Activated T-cell treated with anti-CD3 and anti-CD28 coated beads, Interleukin-2, amount 50 U/mL, for 48 hours (primary cell): ENCODE measurements around the gene VEGFD.
"Not testable (repeated sequence)": the region's sequence is repeated elsewhere in the genome, so short reads cannot be mapped to it uniquely, and the experiment has no call there.

Experiments used
- DNase-seq, 2 experiments: peaks; one replicate each; pipeline ENCODE4 v3.0.0-alpha.2; 2020

VEGFD gene

GRCh38 chrX:15356444-15356843, 27.8 kb downstream of the VEGFD start:
- no peak for DNase-seq

DNA sequence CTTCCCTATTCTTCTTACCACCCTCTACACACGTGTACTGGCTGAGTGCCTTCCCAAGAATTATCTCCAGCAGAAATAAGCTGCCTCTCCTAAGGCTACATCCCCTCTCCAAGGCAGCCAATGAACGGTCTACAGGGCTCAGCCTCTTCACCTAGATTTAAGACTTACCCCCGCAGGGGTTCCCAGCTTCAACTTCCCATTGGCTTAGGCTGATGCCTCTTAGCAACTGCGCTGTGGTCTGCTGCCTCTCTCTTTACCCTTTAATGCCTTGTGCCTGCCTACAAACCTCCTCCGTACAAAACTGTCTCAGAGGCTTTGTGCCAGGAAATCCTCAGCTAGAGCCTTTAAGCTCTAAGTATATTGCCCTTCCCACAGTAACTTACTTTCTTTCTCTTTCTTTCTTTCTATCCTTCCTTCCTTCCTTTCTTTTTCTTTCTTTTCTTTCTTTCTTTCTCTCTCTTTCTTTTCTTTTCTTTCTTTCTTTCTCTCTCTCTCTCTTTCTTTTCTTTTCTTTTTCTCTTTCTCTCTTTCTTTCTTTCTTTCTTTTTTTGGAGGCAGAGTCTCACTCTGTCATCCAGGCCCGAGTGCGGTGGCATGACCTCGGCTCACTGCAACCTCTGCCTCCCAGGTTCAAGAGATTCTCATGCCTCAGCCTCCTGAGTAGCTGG, 33.8 kb downstream of the VEGFD start:
- no peak for DNase-seq

GRCh38 chrX:15349046-15349445, 35.2 kb downstream of the VEGFD start:
- peak; percentile 26 to 32 for DNase-seq

DNA sequence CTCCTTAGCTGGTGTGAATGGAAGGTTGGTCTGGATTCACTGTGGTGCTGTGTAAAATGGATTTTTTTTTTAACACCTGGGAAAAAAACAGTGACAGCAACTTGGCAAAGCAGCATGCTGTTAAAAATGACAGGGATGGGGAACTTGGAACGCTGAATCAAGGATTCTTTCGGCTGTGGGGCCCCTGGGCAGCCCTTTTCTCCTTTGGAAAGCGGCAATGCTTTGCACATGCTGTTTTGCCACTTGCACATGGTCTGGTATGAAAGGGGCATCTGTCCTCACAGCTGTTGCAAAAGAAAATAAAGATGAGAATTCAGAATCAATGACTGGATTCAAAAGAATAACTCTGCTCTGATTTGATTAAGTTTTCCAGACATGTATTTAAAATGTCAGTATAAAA, 38.2 kb downstream of the VEGFD start:
- DNase-seq, result no peak

DNA sequence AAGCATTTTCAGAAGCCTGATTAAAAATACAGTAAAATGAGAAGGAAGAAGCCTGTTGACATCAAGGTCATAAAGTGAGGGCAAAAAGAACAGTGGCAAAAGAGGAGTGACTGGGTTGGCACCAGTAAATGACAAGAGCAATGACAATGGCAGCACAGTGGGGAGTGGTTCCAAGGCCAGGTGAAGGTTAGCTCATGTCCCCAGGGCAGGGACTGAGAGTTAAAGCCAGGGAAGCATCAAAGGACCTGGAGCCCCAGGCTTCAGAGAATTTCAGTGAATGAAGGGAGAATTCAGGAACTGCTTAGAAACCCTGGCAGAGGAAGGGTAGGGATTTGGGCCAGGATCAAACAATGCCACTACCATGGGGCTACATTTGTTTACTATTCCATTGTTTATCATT, 40.1 kb downstream of the VEGFD start:
- no peak for DNase-seq

- DNase-seq, result no peak
Measured at GRCh38 chrX:15343075-15343476, 41.1 kb downstream of the VEGFD start.

GRCh38 chrX:15340867-15341266, 43.3 kb downstream of the VEGFD start:
- no peak for DNase-seq

DNA sequence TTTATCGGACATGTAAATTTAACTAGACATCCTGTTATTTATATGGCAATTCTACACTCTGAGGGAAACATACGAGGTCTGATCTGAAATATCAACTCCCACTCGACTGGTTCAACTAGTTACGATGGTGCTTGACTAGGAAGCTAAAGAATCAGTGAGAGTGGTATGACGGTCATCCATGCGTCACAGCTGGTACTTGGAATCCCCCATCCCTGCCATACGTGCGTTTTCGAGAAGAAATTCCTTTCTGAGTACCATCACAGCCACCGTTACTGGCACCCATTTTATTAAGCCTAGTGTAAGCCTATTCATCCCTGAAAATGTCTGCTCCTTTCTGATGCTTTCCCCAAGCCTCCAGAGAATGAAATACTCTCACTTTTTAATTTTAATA, 48.2 kb downstream of the VEGFD start:
- DNase-seq, result peak; percentile 23 to 37

DNA sequence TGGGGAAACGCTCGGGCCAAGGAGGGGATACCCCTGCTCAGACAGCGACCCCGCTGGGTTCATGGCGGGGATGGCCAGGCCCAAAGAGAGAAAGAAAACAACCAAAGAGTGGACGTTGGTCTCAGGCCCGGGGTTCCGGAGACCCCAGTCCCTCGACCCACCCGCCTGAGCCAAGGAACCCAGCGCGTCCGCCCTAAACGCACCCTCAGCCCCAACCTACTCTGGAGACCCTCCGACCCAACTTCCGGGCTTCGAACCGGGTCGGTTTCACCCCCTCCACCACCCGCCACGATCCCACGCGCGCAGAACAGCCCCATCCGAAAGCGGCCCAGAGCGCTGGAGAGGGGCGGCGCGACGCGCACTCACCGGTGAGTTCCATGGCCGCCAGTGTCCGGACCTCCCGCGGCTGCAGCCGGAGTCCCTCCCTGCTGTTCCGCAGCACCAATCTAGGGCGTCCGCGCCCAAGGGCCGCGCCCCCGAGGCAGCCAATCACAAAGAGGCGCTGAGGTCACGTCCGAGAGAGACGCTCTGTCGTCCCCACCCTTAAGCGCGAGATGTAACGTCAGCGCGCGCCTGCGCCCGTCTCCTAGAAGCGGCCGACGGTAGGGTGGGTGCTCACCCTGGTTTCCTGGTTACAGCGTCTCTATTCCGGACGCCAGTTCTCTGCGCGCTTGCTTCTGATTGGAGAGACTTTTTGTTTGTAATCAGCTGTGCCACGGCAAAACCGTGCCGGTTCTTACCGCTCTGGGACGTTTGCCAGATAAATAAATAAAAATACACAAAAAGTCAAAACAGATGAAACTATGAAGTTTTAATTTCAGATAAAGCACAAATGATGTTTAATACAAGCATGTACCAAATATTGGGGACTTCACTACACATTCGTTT, 48.8 kb downstream of the VEGFD start, which contains the start of gene PIGA:
Gene PIGA, minus strand, starts transcription at position 389 of the 888 bp plus-strand sequence. CDS start 3,593 bp downstream, outside the sequence.
- peak; percentile 89 to 90 for DNase-seq

DNA sequence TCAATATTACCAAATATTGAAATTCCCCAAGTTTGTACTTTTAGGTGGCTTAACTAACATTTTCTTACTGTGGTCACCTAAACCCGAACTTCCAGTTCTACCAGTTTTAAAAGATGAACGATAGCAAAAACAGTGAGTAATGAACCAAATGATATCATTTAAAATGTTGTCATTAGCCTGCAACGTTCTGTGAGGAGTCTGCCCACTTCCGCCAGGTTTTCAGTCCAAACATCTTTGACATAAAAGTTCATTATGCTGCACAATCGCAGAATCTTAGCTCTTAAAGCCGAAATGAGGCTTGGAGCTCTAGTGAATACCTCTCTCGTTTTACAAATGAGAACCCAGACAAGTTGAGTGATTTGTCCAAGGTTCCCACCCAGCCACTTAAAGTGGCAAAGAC, 49.7 kb downstream of the VEGFD start:
- DNase-seq, result peak in 1 of 2 experiments; percentile 18

GRCh38 chrX:15328821-15329220, 55.4 kb downstream of the VEGFD start:
- no peak for DNase-seq

DNA sequence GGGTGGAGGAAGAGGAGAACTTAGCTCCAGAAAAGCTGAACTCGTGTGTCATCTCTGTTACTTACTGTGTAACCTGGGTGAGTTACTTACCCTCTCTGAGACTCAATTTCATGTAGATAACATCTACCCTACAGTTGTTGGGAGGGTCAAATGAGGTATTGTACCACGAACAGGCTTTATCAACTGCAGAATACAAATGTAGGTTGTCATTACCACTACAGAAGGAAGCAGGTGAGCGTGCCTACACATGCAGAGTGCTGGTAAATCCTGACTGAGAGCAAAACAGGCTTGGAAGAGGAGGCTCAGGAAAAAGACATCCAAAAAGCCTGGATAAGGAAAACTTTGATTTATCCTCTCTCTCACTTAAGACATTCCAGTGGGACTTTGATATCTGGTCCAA, 56.1 kb downstream of the VEGFD start:
- no peak for DNase-seq

- no peak for DNase-seq
Measured at GRCh38 chrX:15322472-15322871, 61.7 kb downstream of the VEGFD start.

GRCh38 chrX:15322072-15322471, 62.1 kb downstream of the VEGFD start:
- DNase-seq, result no peak

DNA sequence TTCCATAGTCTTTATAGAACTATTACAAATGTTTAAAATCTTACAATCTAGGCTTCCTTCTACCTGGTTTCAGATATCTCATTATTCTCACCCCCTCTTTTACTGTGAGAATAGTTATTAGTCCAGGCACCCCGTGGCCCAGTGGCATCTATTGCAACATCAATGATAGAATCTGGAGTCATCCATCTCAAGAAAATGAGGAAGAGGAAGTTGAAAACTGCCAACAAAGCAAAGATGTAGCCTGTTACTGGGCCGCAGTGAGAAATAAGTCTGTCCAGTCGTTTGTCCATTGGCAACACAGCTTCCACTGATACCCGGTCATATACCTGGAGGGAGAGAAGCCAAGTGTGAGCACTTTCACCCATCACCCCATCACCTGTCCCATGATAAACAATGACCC, 62.8 kb downstream of the VEGFD start:
- DNase-seq, result no peak

- DNase-seq, result no peak
Measured at GRCh38 chrX:15320297-15320696, 63.9 kb downstream of the VEGFD start.

DNA sequence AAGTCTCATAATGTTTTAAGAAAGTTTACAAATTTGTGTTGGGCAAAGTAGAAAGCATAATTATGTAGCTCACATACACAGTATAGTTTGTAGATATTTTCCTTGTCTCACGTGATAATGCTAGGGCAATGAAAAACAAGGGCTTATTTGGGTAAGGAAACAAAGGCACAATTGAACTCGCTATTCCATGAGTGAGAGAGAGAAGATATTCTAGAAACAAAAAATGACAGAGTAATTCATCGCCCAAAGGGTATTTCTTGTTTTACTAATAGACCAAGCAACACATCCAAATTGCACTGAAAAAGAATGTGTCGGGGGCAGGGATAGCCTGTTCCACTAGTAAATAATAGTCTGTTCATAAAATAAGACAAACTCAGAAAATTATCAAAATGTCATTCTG, 65.1 kb downstream of the VEGFD start:
- no peak for DNase-seq

GRCh38 chrX:15315509-15315908, 68.7 kb downstream of the VEGFD start, which contains the start of gene ASB11:
TSS of gene ASB11 (minus strand) at chrX:15315640. CDS start at chrX:15315605, 35 bp downstream.
- no peak for DNase-seq

DNA sequence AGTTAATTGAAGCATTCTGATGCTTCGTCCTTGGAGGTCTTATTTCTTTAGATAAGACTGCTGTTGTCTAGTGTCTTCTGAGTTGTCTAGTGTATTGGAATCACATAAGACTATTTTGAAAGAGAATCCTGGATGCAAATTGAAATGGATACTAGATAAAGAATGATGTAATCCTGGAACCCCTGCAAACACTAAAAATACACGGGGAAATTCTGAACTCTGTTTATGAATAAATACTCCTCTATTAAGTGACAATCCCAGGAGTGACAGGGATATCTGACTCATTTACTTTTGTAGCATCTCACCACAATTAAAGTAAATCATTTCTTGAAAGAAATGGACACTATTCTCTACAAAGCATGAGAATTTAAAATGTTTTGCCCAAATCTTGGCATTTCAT, 69.7 kb downstream of the VEGFD start:
- DNase-seq, result no peak

DNA sequence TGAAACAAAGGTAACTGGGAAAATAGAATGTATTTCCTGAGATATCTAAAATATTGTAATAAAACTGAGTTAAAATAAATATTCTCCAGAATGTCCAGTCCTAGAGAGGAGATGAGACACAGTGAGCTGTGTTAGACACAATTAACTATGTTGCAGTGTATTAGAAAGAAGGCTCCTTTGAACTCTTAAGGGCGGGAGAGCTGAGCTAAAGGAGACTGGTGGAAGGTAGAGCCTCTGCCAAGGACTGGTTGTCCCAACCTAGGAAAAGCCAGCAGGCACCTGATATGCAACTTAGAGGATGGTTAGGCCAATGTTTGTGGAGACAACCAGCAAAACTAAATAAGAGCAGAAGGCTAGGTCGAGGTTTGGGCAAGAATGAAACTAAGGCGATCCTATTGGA, 73.1 kb downstream of the VEGFD start:
- DNase-seq, result no peak

DNA sequence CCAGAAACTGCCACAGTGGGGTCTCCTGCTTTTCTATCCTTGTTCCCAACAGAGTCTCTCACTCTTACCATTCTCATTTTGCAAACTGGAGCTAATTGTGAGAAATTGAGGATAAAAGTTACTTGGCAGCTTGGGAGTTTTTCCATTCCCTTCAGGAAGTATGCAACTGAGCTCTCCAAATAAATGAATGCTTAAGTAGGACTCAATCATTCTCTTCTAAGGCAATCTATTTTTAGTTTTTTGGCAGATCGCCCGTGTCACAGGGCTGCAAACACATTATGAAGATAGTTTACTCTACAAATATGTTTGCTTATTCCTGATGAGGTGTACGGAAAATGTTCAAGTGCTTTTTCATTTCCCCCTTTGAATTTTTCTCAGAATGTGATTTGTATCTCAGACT, 74.1 kb downstream of the VEGFD start:
- no peak for DNase-seq

DNA sequence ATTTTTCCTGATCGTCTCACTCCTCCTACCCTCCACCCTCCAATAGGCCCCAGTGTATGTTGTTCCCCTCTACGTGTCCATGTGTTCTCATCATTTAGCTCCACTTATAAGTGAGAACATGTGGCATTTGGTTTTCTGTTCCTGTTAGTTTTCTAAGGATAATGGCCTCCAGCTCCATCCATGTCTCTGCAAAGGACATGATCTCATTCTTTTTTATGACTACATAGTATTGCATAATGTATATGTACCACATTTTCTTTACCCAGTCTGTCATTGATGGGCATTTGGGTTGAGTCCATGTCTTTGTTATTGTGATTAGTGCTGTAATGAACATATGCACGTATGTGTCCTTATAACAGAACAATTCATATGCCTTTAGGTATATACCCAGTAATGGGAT, 78.3 kb downstream of the VEGFD start:
- not testable (repeated sequence) for DNase-seq

GRCh38 chrX:15301924-15302323, 82.3 kb downstream of the VEGFD start:
- DNase-seq, result peak; percentile 32 to 50
